SH-SY5Y (cell line): ENCODE data around the gene NTM.

ENCODE experiments used
- GATA2 ChIP-seq: IDR thresholded peaks from 2 replicates; pipeline ENCODE4 v1.6.1; 2011; ENCODE audit warnings: mild to moderate bottlenecking, low read depth, low read length
- GATA3 ChIP-seq: IDR thresholded peaks from 2 replicates; pipeline ENCODE4 v1.6.1; 2011; ENCODE audit warnings: low read depth, mild to moderate bottlenecking, low read length, moderate library complexity

The NTM gene

GRCh38 chr11:132096132-132096825 lies 725.9 kb downstream of the NTM start:
- TF ChIP-seq GATA2 (no peak), GATA3 (no peak)

GRCh38 chr11:132099692-132100091 lies 729.3 kb downstream of the NTM start:
- TF ChIP-seq GATA3 (no peak), GATA2 (no peak)

- TF ChIP-seq GATA3 (no peak), GATA2 (no peak)
These were observed 730.2 kb downstream of the NTM start for GRCh38 chr11:132100583-132100982.

GRCh38 chr11:132101881-132102280 lies 731.5 kb downstream of the NTM start:
- TF ChIP-seq GATA3, result no peak
- no peak for TF ChIP-seq GATA2

- TF ChIP-seq GATA2 (no peak), GATA3 (no peak)
These were observed 732.6 kb downstream of the NTM start for GRCh38 chr11:132103021-132103420.

- TF ChIP-seq GATA3 (no peak), GATA2 (no peak)
These were observed 735.9 kb downstream of the NTM start for GRCh38 chr11:132106096-132106982.

- TF ChIP-seq GATA3 (no peak), GATA2 (no peak)
These were observed 740.9 kb downstream of the NTM start for GRCh38 chr11:132111316-132111715.

- TF ChIP-seq GATA2, result no peak
- TF ChIP-seq GATA3, result no peak
These were observed 741.4 kb downstream of the NTM start for GRCh38 chr11:132111838-132112237.

GRCh38 chr11:132112846-132113245 lies 742.4 kb downstream of the NTM start:
- TF ChIP-seq GATA3 (no peak), GATA2 (no peak)

GRCh38 chr11:132114185-132114584 lies 743.8 kb downstream of the NTM start:
- TF ChIP-seq GATA3 (no peak), GATA2 (no peak)

GRCh38 chr11:132114743-132115142 lies 744.3 kb downstream of the NTM start:
- TF ChIP-seq GATA3, result no peak
- TF ChIP-seq GATA2, result no peak

GRCh38 chr11:132115454-132115853 lies 745.0 kb downstream of the NTM start:
- TF ChIP-seq GATA2, result no peak

- no peak for TF ChIP-seq GATA3
- TF ChIP-seq GATA2, result no peak
These were observed 746.1 kb downstream of the NTM start for GRCh38 chr11:132116516-132116915.

GRCh38 chr11:132118661-132119060 lies 748.2 kb downstream of the NTM start:
- no peak for TF ChIP-seq GATA2
- TF ChIP-seq GATA3, result no peak

GRCh38 chr11:132119573-132119972 lies 749.2 kb downstream of the NTM start:
- TF ChIP-seq GATA3, result no peak
- 0 out of 2 replicates have a peak, but pooled peaks have one; percentile 38 for TF ChIP-seq GATA2
